Measurements from ENCODE around the gene NDUFA5. TPM values are rescaled to one million over a fixed set of nuclear protein-coding genes. Genes with fewer than 3 reads are reported as not detected.
A peak's percentile ranks its signal among the peaks of the same experiment; 100 is the strongest.

Gene NDUFA5
- total RNA-seq, 1 donor from 2014 or later = 85.8 TPM

GRCh38 chr7:123539871-123540270 is 17.7 kb downstream of the NDUFA5 start:
- Mint-ChIP-seq H3K4me3 (no peak overlapping the region), H3K27me3 (no peaks in the 10 kb centered on the region), H3K27ac (no peak overlapping the region), H3K36me3 (no peaks in the 10 kb centered on the region), H3K4me1 (ENCODE audit: unreplicated experiment) (peaks cover 4% of the 10 kb centered on the region), H3K9me3 (no peaks in the 10 kb centered on the region)
- DNase-seq (ENCODE audit: extremely low spot score, unreplicated experiment) = no peak
- no peak for TF ChIP-seq CTCF (conservative IDR thresholded peaks at IDR 0.05)

GRCh38 chr7:123538897-123539296 is 18.7 kb downstream of the NDUFA5 start:
- Mint-ChIP-seq H3K27ac (no peak overlapping the region), H3K36me3 (no peaks in the 10 kb centered on the region), H3K4me1 (ENCODE audit: unreplicated experiment) (peaks cover 4% of the 10 kb centered on the region), H3K27me3 (peaks cover 5% of the 10 kb centered on the region), H3K9me3 (no peaks in the 10 kb centered on the region), H3K4me3 (no peak overlapping the region)
- no peak for DNase-seq (ENCODE audit: extremely low spot score, unreplicated experiment)
- TF ChIP-seq CTCF (conservative IDR thresholded peaks at IDR 0.05) = no peak

- Mint-ChIP-seq H3K27me3 (peaks cover 10% of the 10 kb centered on the region), H3K4me1 (ENCODE audit: unreplicated experiment) (peaks cover 4% of the 10 kb centered on the region), H3K36me3 (no peaks in the 10 kb centered on the region), H3K27ac (peak overlapping the region; percentile 13), H3K9me3 (no peaks in the 10 kb centered on the region), H3K4me3 (no peak overlapping the region)
- DNase-seq (ENCODE audit: extremely low spot score, unreplicated experiment) = no peak
- TF ChIP-seq CTCF (conservative IDR thresholded peaks at IDR 0.05) = no peak
These were observed 19.4 kb downstream of the NDUFA5 start for GRCh38 chr7:123538189-123538714.

GRCh38 chr7:123537026-123537642 is 20.5 kb downstream of the NDUFA5 start:
- no peaks in the 10 kb centered on the region for H3K9me3 Mint-ChIP-seq
- peak; percentile 81 for TF ChIP-seq CTCF (conservative IDR thresholded peaks at IDR 0.05)
- H3K4me1 Mint-ChIP-seq (ENCODE audit: unreplicated experiment) = peaks cover 4% of the 10 kb centered on the region
- H3K27me3 Mint-ChIP-seq = peaks cover 17% of the 10 kb centered on the region
- no peak overlapping the region for H3K27ac Mint-ChIP-seq
- no peaks in the 10 kb centered on the region for H3K36me3 Mint-ChIP-seq
- H3K4me3 Mint-ChIP-seq = no peak overlapping the region
- DNase-seq (ENCODE audit: extremely low spot score, unreplicated experiment) = no peak

GRCh38 chr7:123535517-123535916 is 22.1 kb downstream of the NDUFA5 start:
- no peak for DNase-seq (ENCODE audit: extremely low spot score, unreplicated experiment)
- peaks cover 4% of the 10 kb centered on the region for H3K4me1 Mint-ChIP-seq (ENCODE audit: unreplicated experiment)
- no peak for TF ChIP-seq CTCF (conservative IDR thresholded peaks at IDR 0.05)
- peak overlapping the region; percentile 90 for H3K27ac Mint-ChIP-seq
- H3K27me3 Mint-ChIP-seq = peaks cover 22% of the 10 kb centered on the region
- no peak overlapping the region for H3K4me3 Mint-ChIP-seq
- no peaks in the 10 kb centered on the region for H3K9me3 Mint-ChIP-seq
- no peaks in the 10 kb centered on the region for H3K36me3 Mint-ChIP-seq

All from type B pancreatic cell (in vitro differentiated cells).